HG03097 (cell line): Measurements from ENCODE around the gene ZXDA.

ENCODE experiments used
- ATAC-seq: cut with Tn5 transposase; IDR thresholded peaks from one replicate; pipeline ENCODE4 v1.9.1; 2021; ENCODE audit not compliant: unreplicated experiment, low FRiP score

ZXDA gene

GRCh38 chrX:57899064-57899463, 11.2 kb downstream of the ZXDA start:
- no peak for ATAC-seq

- ATAC-seq, result no peak
These were observed 38.8 kb downstream of the ZXDA start for GRCh38 chrX:57871463-57871862.
